IMR-90 (cell line): ENCODE results near the gene MS4A12. TPM values are rescaled to one million over a fixed set of nuclear protein-coding genes. Genes with fewer than 3 reads are reported as not detected.
"Not testable (repeated sequence)": the region's sequence is repeated elsewhere in the genome, so short reads cannot be mapped to it uniquely, and the experiment has no call there.

Source experiments
- ATAC-seq: fragments of 200-7000 bp; cut with Tn5 transposase; 2 replicates; pipeline ENCODE4 v1.9.1; 2020; ENCODE audit warnings: low read depth, mild to moderate bottlenecking, moderate library complexity
- BruUV-seq: library from RNA; stranded (reverse); fragments of 400-500 nt; replicated peaks from 2 replicates; lab custom pipeline; 2021; lab: Mats Ljungman, UMichigan
- CTCF ChIA-PET: fragments of 300-600 bp; formaldehyde crosslinking; extraction: SDS; loops from one replicate; lab custom pipeline; 2021; ENCODE audit warnings: antibody characterized with exemption; lab: Yijun Ruan, JAX
- POLR2A ChIA-PET: fragments of 300-600 bp; sonication (Branson Sonifier 250); formaldehyde crosslinking; loops from one replicate; lab custom pipeline; 2022; ENCODE audit warnings: antibody characterized with exemption; ENCODE audit not compliant: unreplicated experiment; lab: Charles Lee
- DNase-seq: peaks from one replicate; pipeline ENCODE4 v3.0.0; 2013
- H2AFZ ChIP-seq: replicated peaks from 2 replicates; pipeline ENCODE3; 2013; ENCODE audit warnings: low read length, mild to moderate bottlenecking; ENCODE audit not compliant: poor library complexity
- H2AK5ac ChIP-seq: 2 replicates; pipeline ENCODE4 v1.6.1; 2013; ENCODE audit warnings: low read depth, low read length, inconsistent platforms
- H2AK9ac ChIP-seq: replicated peaks from 2 replicates; pipeline ENCODE3; 2013; ENCODE audit warnings: mild to moderate bottlenecking, low read depth, low read length, moderate library complexity; ENCODE audit not compliant: poor library complexity
- H2BK120ac ChIP-seq: 2 replicates; pipeline ENCODE4 v1.6.1; 2013; ENCODE audit warnings: low read depth, low read length, inconsistent platforms
- H2BK15ac ChIP-seq: 3 replicates; pipeline ENCODE4 v1.6.1; 2013; ENCODE audit warnings: low read depth, low read length, inconsistent platforms
- H2BK20ac ChIP-seq: 2 replicates; pipeline ENCODE4 v1.6.1; 2013; ENCODE audit warnings: low read depth, mild to moderate bottlenecking, inconsistent platforms, low read length, moderate library complexity
- H2BK5ac ChIP-seq: 2 replicates; pipeline ENCODE4 v1.6.1; 2013; ENCODE audit warnings: mild to moderate bottlenecking, low read depth, low read length, inconsistent platforms; ENCODE audit not compliant: poor library complexity, severe bottlenecking
- H3K14ac ChIP-seq: replicated peaks from 2 replicates; pipeline ENCODE4 v1.6.1; 2013; ENCODE audit warnings: low read depth, low read length, inconsistent platforms
- H3K18ac ChIP-seq: 2 replicates; pipeline ENCODE4 v1.6.1; 2013; ENCODE audit warnings: low read depth, low read length, control low read depth
- H3K23ac ChIP-seq: 2 replicates; pipeline ENCODE4 v1.6.1; 2013; ENCODE audit warnings: low read depth, low read length, inconsistent platforms
- H3K27ac ChIP-seq: 2 replicates; pipeline ENCODE4 v1.5.1; 2013; ENCODE audit warnings: mild to moderate bottlenecking, control low read depth, low read length; ENCODE audit not compliant: insufficient read depth
- H3K27me3 ChIP-seq: 2 replicates; pipeline ENCODE4 v1.6.1; 2013; ENCODE audit warnings: low read length; ENCODE audit not compliant: control insufficient read depth, insufficient read depth
- H3K36me3 ChIP-seq: 2 replicates; pipeline ENCODE4 v1.6.1; 2013; ENCODE audit warnings: low read length, mixed read lengths; ENCODE audit not compliant: control insufficient read depth, insufficient read depth
- H3K4ac ChIP-seq: 2 replicates; pipeline ENCODE4 v1.6.1; 2013; ENCODE audit warnings: low read depth, low read length, inconsistent platforms
- H3K4me1 ChIP-seq: 2 replicates; pipeline ENCODE4 v1.6.1; 2013; ENCODE audit warnings: low read length, mixed read lengths; ENCODE audit not compliant: control insufficient read depth, insufficient read depth
- H3K4me2 ChIP-seq: 2 replicates; pipeline ENCODE4 v1.6.1; 2013; ENCODE audit warnings: low read depth, mild to moderate bottlenecking, control low read depth, low read length, moderate library complexity
- H3K4me3 ChIP-seq: 2 replicates; pipeline ENCODE4 v1.5.1; 2013; ENCODE audit warnings: low read depth, mild to moderate bottlenecking, control low read depth, low read length, moderate library complexity; ENCODE audit not compliant: insufficient read depth
- H3K56ac ChIP-seq: 2 replicates; pipeline ENCODE4 v1.6.1; 2013; ENCODE audit warnings: low read length, inconsistent platforms; ENCODE audit not compliant: insufficient read depth; ENCODE audit errors: extremely low read depth
- H3K79me1 ChIP-seq, 2 experiments: 2 replicates each; pipeline ENCODE4 v1.6.1; 2013; ENCODE audit warnings: low read length in 2 of 2, inconsistent platforms in 1 of 2, low read depth in 1 of 2
- H3K9ac ChIP-seq: 2 replicates; pipeline ENCODE4 v1.6.1; 2013; ENCODE audit warnings: low read depth, low read length, control low read depth
- H3K9me1 ChIP-seq: 2 replicates; pipeline ENCODE4 v1.6.1; 2013; ENCODE audit warnings: low read length, inconsistent platforms; ENCODE audit not compliant: insufficient read depth
- H3K9me3 ChIP-seq: 2 replicates; pipeline ENCODE4 v1.6.1; 2013; ENCODE audit warnings: low read length; ENCODE audit not compliant: control insufficient read depth, insufficient read depth
- H4K20me1 ChIP-seq: 2 replicates; pipeline ENCODE4 v1.6.1; 2013; ENCODE audit warnings: low read length, inconsistent platforms; ENCODE audit not compliant: insufficient read depth
- H4K5ac ChIP-seq: 2 replicates; pipeline ENCODE4 v1.6.1; 2013; ENCODE audit warnings: mild to moderate bottlenecking, low read depth, low read length, control low read depth
- H4K8ac ChIP-seq, 2 experiments: 2 replicates each; pipeline ENCODE4 v1.6.1; 2013; ENCODE audit warnings: low read depth in 2 of 2, low read length in 2 of 2, control low read depth in 1 of 2, inconsistent platforms in 1 of 2
- H4K91ac ChIP-seq: 2 replicates; pipeline ENCODE4 v1.6.1; 2013; ENCODE audit warnings: low read depth, low read length, inconsistent platforms; ENCODE audit not compliant: insufficient read depth
- WGBS, 2 experiments: methylation state at CpG; one replicate each; pipeline versions ENCODE4 v1.1.5 to v1.1.7; 2013; ENCODE audit warnings: missing lambda C conversion rate in 2 of 2; ENCODE audit not compliant: insufficient read length in 1 of 2; ENCODE audit errors: extremely low coverage in 2 of 2; 5-methylcytosine and 5-hydroxymethylcytosine counted together
- dilution Hi-C: fragments of 300-500 bp; cut with HindIII; formaldehyde crosslinking; loops from one replicate; pipeline ENCODE4 v1.14.3; 2018; ENCODE audit warnings: low sequenced_read_pairs; ENCODE audit not compliant: unreplicated experiment
- in situ Hi-C: fragments of 300-500 bp; cut with MboI; formaldehyde crosslinking; loops from 3 replicates; pipeline ENCODE4 v1.14.3; 2019; ENCODE audit warnings: low sequenced_read_pairs, inconsistent platforms, mixed read lengths
- intact Hi-C: fragments of 100-400 bp; cut with micrococcal nuclease; formaldehyde crosslinking; loops from 2 replicates; pipeline ENCODE4 v1.10.0; 2022
- polyA plus RNA-seq, 3 experiments: library from polyadenylated mRNA; depleted of rRNA; stranded (reverse); fragments of >200 nt; gene quantifications; 2 replicates each; pipeline ENCODE4 v1.2.3, GENCODE V29; 2012; ENCODE audit warnings: low replicate concordance in 1 of 3
- total RNA-seq: library from RNA; depleted of rRNA; stranded (reverse); fragments of >200 nt; gene quantifications from 2 replicates; pipeline ENCODE4 v1.2.3, GENCODE V29; 2012

The MS4A12 gene
- total and polyA plus RNA-seq, 2 of the 4 experiments (the other 2 are of a cell fraction) = not detected

DNA sequence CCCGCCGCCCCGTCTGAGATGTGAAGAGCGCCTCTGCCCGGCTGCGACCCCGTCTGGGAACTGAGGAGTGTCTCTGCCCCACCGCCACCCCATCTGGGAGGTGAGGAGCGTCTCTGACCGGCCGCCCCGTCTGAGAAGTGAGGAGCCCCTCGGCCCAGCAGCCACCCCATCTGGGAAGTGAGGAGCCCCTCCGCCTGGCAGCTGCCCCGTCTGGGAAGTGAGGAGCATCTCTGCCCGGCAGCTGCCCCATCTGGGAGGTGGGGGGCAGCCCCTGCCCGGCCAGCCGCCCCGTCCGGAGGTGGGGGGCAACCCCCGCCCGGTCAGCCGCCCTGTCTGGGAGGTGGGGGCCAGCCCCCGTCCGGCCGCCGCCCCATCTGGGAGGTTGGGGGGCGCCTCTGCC is 17.6 kb downstream of the MS4A12 start:
- no CpG with 5 or more reads among the region's 28 CpGs for WGBS, 2 experiments
- CTCF ChIA-PET = not testable (repeated sequence)

More for the DNA sequence above, 17.6 kb downstream of the MS4A12 start:
- dilution Hi-C loops, H2AK9ac ChIP-seq, H3K9me1 ChIP-seq, H3K14ac ChIP-seq, H3K4me3 ChIP-seq, H2AFZ ChIP-seq, H2BK15ac ChIP-seq, intact Hi-C loops, H4K91ac ChIP-seq, H3K4me1 ChIP-seq, H3K4me2 ChIP-seq, H2BK120ac ChIP-seq, H4K8ac ChIP-seq, H3K23ac ChIP-seq, H3K9me3 ChIP-seq, H3K27me3 ChIP-seq, POLR2A ChIA-PET, H4K5ac ChIP-seq, H3K27ac ChIP-seq, DNase-seq, H2BK5ac ChIP-seq, H3K36me3 ChIP-seq, H4K20me1 ChIP-seq, H3K56ac ChIP-seq, H3K4ac ChIP-seq, BruUV-seq, H3K9ac ChIP-seq, ATAC-seq, H2BK20ac ChIP-seq, in situ Hi-C loops, H3K79me1 ChIP-seq, H3K18ac ChIP-seq, H2AK5ac ChIP-seq: not testable (repeated sequence)
